ENCODE results near the gene TMEM139.

Gene TMEM139

GRCh38 chr7:143284591-143285469 lies at the start of gene TMEM139:
TMEM139 (plus strand) TSS chr7:143284958; CDS start chr7:143285958, 1,000 bp downstream.
- no peak within 1 kb of the TSS for H3K9ac ChIP-seq (ENCODE audit: low read depth, low read length)
- no peaks in the 10 kb centered on the region for H3K36me3 ChIP-seq (ENCODE audit: control insufficient read depth, insufficient read depth, low read length)
- peak within 1 kb of the TSS; percentile 68 for H3K4me3 ChIP-seq (ENCODE audit: low read depth, low read length)
- H3K27me3 ChIP-seq (ENCODE audit: control insufficient read depth, insufficient read depth, low read length): peaks cover 44% of the 10 kb centered on the region
- peaks cover 18% of the 10 kb centered on the region for H3K4me1 ChIP-seq (ENCODE audit: control insufficient read depth, insufficient read depth, low read length)
- no peaks in the 10 kb centered on the region for H3K9me3 ChIP-seq (ENCODE audit: control insufficient read depth, insufficient read depth, low read length)

- Histone ChIP-seq H3K9ac (ENCODE audit: low read depth, low read length) (no peak overlapping the region), H3K4me1 (ENCODE audit: control insufficient read depth, insufficient read depth, low read length) (peaks cover 2% of the 10 kb centered on the region), H3K36me3 (ENCODE audit: control insufficient read depth, insufficient read depth, low read length) (no peaks in the 10 kb centered on the region), H3K9me3 (ENCODE audit: control insufficient read depth, insufficient read depth, low read length) (no peaks in the 10 kb centered on the region), H3K4me3 (ENCODE audit: low read depth, low read length) (no peak overlapping the region), H3K27me3 (ENCODE audit: control insufficient read depth, insufficient read depth, low read length) (no peaks in the 10 kb centered on the region)
Measured at GRCh38 chr7:143235561-143235960, 49.2 kb upstream of the TMEM139 start.

GRCh38 chr7:143236408-143236990 lies 48.3 kb upstream of the TMEM139 start:
- Histone ChIP-seq H3K27me3 (ENCODE audit: control insufficient read depth, insufficient read depth, low read length) (peaks cover 8% of the 10 kb centered on the region), H3K9me3 (ENCODE audit: control insufficient read depth, insufficient read depth, low read length) (no peaks in the 10 kb centered on the region), H3K4me3 (ENCODE audit: low read depth, low read length) (no peak overlapping the region), H3K36me3 (ENCODE audit: control insufficient read depth, insufficient read depth, low read length) (no peaks in the 10 kb centered on the region), H3K4me1 (ENCODE audit: control insufficient read depth, insufficient read depth, low read length) (peaks cover 2% of the 10 kb centered on the region), H3K9ac (ENCODE audit: low read depth, low read length) (no peak overlapping the region)

GRCh38 chr7:143237366-143237765 lies 47.4 kb upstream of the TMEM139 start:
- Histone ChIP-seq H3K9ac (ENCODE audit: low read depth, low read length) (no peak overlapping the region), H3K4me3 (ENCODE audit: low read depth, low read length) (no peak overlapping the region)

GRCh38 chr7:143238289-143238980 lies 46.3 kb upstream of the TMEM139 start:
- Histone ChIP-seq H3K36me3 (ENCODE audit: control insufficient read depth, insufficient read depth, low read length) (no peaks in the 10 kb centered on the region), H3K4me1 (ENCODE audit: control insufficient read depth, insufficient read depth, low read length) (peaks cover 2% of the 10 kb centered on the region), H3K4me3 (ENCODE audit: low read depth, low read length) (no peak overlapping the region), H3K9ac (ENCODE audit: low read depth, low read length) (no peak overlapping the region), H3K27me3 (ENCODE audit: control insufficient read depth, insufficient read depth, low read length) (peaks cover 16% of the 10 kb centered on the region), H3K9me3 (ENCODE audit: control insufficient read depth, insufficient read depth, low read length) (no peaks in the 10 kb centered on the region)

More at GRCh38 chr7:143237366-143237765, 47.4 kb upstream of the TMEM139 start:
- H3K9me3 ChIP-seq (ENCODE audit: control insufficient read depth, insufficient read depth, low read length): no peaks in the 10 kb centered on the region
- no peaks in the 10 kb centered on the region for H3K36me3 ChIP-seq (ENCODE audit: control insufficient read depth, insufficient read depth, low read length)
- peaks cover 16% of the 10 kb centered on the region for H3K27me3 ChIP-seq (ENCODE audit: control insufficient read depth, insufficient read depth, low read length)
- H3K4me1 ChIP-seq (ENCODE audit: control insufficient read depth, insufficient read depth, low read length): peaks cover 2% of the 10 kb centered on the region

GRCh38 chr7:143239813-143240212 lies 44.9 kb upstream of the TMEM139 start:
- peaks cover 16% of the 10 kb centered on the region for H3K27me3 ChIP-seq (ENCODE audit: control insufficient read depth, insufficient read depth, low read length)
- no peak overlapping the region for H3K4me3 ChIP-seq (ENCODE audit: low read depth, low read length)
- no peaks in the 10 kb centered on the region for H3K36me3 ChIP-seq (ENCODE audit: control insufficient read depth, insufficient read depth, low read length)
- H3K9me3 ChIP-seq (ENCODE audit: control insufficient read depth, insufficient read depth, low read length): no peaks in the 10 kb centered on the region
- H3K4me1 ChIP-seq (ENCODE audit: control insufficient read depth, insufficient read depth, low read length): peaks cover 2% of the 10 kb centered on the region
- no peak overlapping the region for H3K9ac ChIP-seq (ENCODE audit: low read depth, low read length)

- H3K9ac ChIP-seq (ENCODE audit: low read depth, low read length): no peak overlapping the region
Measured at GRCh38 chr7:143240291-143241168, 44.2 kb upstream of the TMEM139 start.

GRCh38 chr7:143242306-143242705 lies 42.5 kb upstream of the TMEM139 start:
- Histone ChIP-seq H3K4me3 (ENCODE audit: low read depth, low read length) (no peak overlapping the region), H3K9me3 (ENCODE audit: control insufficient read depth, insufficient read depth, low read length) (no peaks in the 10 kb centered on the region), H3K36me3 (ENCODE audit: control insufficient read depth, insufficient read depth, low read length) (no peaks in the 10 kb centered on the region), H3K9ac (ENCODE audit: low read depth, low read length) (no peak overlapping the region), H3K27me3 (ENCODE audit: control insufficient read depth, insufficient read depth, low read length) (peaks cover 18% of the 10 kb centered on the region), H3K4me1 (ENCODE audit: control insufficient read depth, insufficient read depth, low read length) (peaks cover 2% of the 10 kb centered on the region)

More at GRCh38 chr7:143240291-143241168, 44.2 kb upstream of the TMEM139 start:
- Histone ChIP-seq H3K4me3 (ENCODE audit: low read depth, low read length) (no peak overlapping the region), H3K27me3 (ENCODE audit: control insufficient read depth, insufficient read depth, low read length) (peaks cover 16% of the 10 kb centered on the region), H3K9me3 (ENCODE audit: control insufficient read depth, insufficient read depth, low read length) (no peaks in the 10 kb centered on the region), H3K4me1 (ENCODE audit: control insufficient read depth, insufficient read depth, low read length) (peaks cover 2% of the 10 kb centered on the region), H3K36me3 (ENCODE audit: control insufficient read depth, insufficient read depth, low read length) (no peaks in the 10 kb centered on the region)

- Histone ChIP-seq H3K36me3 (ENCODE audit: control insufficient read depth, insufficient read depth, low read length) (no peaks in the 10 kb centered on the region), H3K4me3 (ENCODE audit: low read depth, low read length) (no peak overlapping the region), H3K9me3 (ENCODE audit: control insufficient read depth, insufficient read depth, low read length) (no peaks in the 10 kb centered on the region), H3K4me1 (ENCODE audit: control insufficient read depth, insufficient read depth, low read length) (peaks cover 2% of the 10 kb centered on the region), H3K9ac (ENCODE audit: low read depth, low read length) (no peak overlapping the region), H3K27me3 (ENCODE audit: control insufficient read depth, insufficient read depth, low read length) (peaks cover 18% of the 10 kb centered on the region)
Measured at GRCh38 chr7:143243111-143243510, 41.6 kb upstream of the TMEM139 start.

- Histone ChIP-seq H3K4me1 (ENCODE audit: control insufficient read depth, insufficient read depth, low read length) (peaks cover 2% of the 10 kb centered on the region), H3K9me3 (ENCODE audit: control insufficient read depth, insufficient read depth, low read length) (no peaks in the 10 kb centered on the region)
Measured at GRCh38 chr7:143243614-143244013, 41.1 kb upstream of the TMEM139 start.

GRCh38 chr7:143244321-143244720 lies 40.4 kb upstream of the TMEM139 start:
- Histone ChIP-seq H3K27me3 (ENCODE audit: control insufficient read depth, insufficient read depth, low read length) (peaks cover 18% of the 10 kb centered on the region), H3K36me3 (ENCODE audit: control insufficient read depth, insufficient read depth, low read length) (no peaks in the 10 kb centered on the region), H3K9ac (ENCODE audit: low read depth, low read length) (no peak overlapping the region), H3K9me3 (ENCODE audit: control insufficient read depth, insufficient read depth, low read length) (no peaks in the 10 kb centered on the region), H3K4me1 (ENCODE audit: control insufficient read depth, insufficient read depth, low read length) (peaks cover 2% of the 10 kb centered on the region), H3K4me3 (ENCODE audit: low read depth, low read length) (no peak overlapping the region)

More at GRCh38 chr7:143243614-143244013, 41.1 kb upstream of the TMEM139 start:
- no peaks in the 10 kb centered on the region for H3K36me3 ChIP-seq (ENCODE audit: control insufficient read depth, insufficient read depth, low read length)
- H3K27me3 ChIP-seq (ENCODE audit: control insufficient read depth, insufficient read depth, low read length): peaks cover 18% of the 10 kb centered on the region
- H3K4me3 ChIP-seq (ENCODE audit: low read depth, low read length): no peak overlapping the region
- no peak overlapping the region for H3K9ac ChIP-seq (ENCODE audit: low read depth, low read length)

All from iPS-15b (cell line).